GM08714 (cell line): ENCODE measurements around the gene PPP1R2.
"Not testable (repeated sequence)": the region's sequence is repeated elsewhere in the genome, so short reads cannot be mapped to it uniquely, and the experiment has no call there.

Experiments
- H3K4me3 ChIP-seq: fragments of 200-500 bp; sonication (Bioruptor generic); 2 replicates; pipeline ENCODE4 v1.5.1; 2014; ENCODE audit warnings: mild to moderate bottlenecking, low read length, inconsistent platforms
- ZNF274 ChIP-seq: IDR thresholded peaks from 2 replicates; pipeline ENCODE4 v1.6.1; 2012; ENCODE audit warnings: mild to moderate bottlenecking, low read depth, low read length

Gene PPP1R2

GRCh38 chr3:195542698-195543499 is at the start of gene PPP1R2:
PPP1R2 (minus strand) TSS chr3:195543325; CDS start chr3:195543025, 300 bp downstream.
- peak within 1 kb of the TSS; percentile 87 for H3K4me3 ChIP-seq
- no peak for TF ChIP-seq ZNF274

- no peak for TF ChIP-seq ZNF274
- no peak overlapping the region for H3K4me3 ChIP-seq
Observed at GRCh38 chr3:195591852-195592251, 48.7 kb upstream of the PPP1R2 start.

- no peak overlapping the region for H3K4me3 ChIP-seq
- TF ChIP-seq ZNF274: no peak
Observed at GRCh38 chr3:195591220-195591619, 48.1 kb upstream of the PPP1R2 start.

GRCh38 chr3:195590381-195590780 is 47.3 kb upstream of the PPP1R2 start:
- not testable (repeated sequence) for H3K4me3 ChIP-seq

- not testable (repeated sequence) for H3K4me3 ChIP-seq
Observed at GRCh38 chr3:195589796-195590195, 46.7 kb upstream of the PPP1R2 start.

GRCh38 chr3:195587824-195588223 is 44.7 kb upstream of the PPP1R2 start:
- TF ChIP-seq ZNF274: no peak
- no peak overlapping the region for H3K4me3 ChIP-seq

GRCh38 chr3:195587406-195587805 is 44.3 kb upstream of the PPP1R2 start:
- no peak overlapping the region for H3K4me3 ChIP-seq
- no peak for TF ChIP-seq ZNF274

- no peak for TF ChIP-seq ZNF274
- H3K4me3 ChIP-seq: no peak overlapping the region
Observed at GRCh38 chr3:195584543-195584870, 41.4 kb upstream of the PPP1R2 start.

- H3K4me3 ChIP-seq: no peak within 1 kb of the TSS
- TF ChIP-seq ZNF274: no peak
Observed at GRCh38 chr3:195583831-195584542, 40.9 kb upstream of the PPP1R2 start, which contains the start of gene APOD. APOD (minus strand) TSS chr3:195583940; CDS start chr3:195579461, 4,479 bp downstream.

- TF ChIP-seq ZNF274: no peak
- no peak overlapping the region for H3K4me3 ChIP-seq
Observed at GRCh38 chr3:195582947-195583346, 39.8 kb upstream of the PPP1R2 start.

GRCh38 chr3:195580744-195581443 is 37.8 kb upstream of the PPP1R2 start:
- no peak overlapping the region for H3K4me3 ChIP-seq
- no peak for TF ChIP-seq ZNF274

- no peak for TF ChIP-seq ZNF274
Observed at GRCh38 chr3:195579281-195579680, 36.2 kb upstream of the PPP1R2 start.

GRCh38 chr3:195578565-195578964 is 35.4 kb upstream of the PPP1R2 start:
- TF ChIP-seq ZNF274: no peak

More at GRCh38 chr3:195579281-195579680, 36.2 kb upstream of the PPP1R2 start:
- H3K4me3 ChIP-seq: no peak overlapping the region

GRCh38 chr3:195577645-195578177 is 34.6 kb upstream of the PPP1R2 start:
- H3K4me3 ChIP-seq: no peak overlapping the region
- TF ChIP-seq ZNF274: no peak

More at GRCh38 chr3:195578565-195578964, 35.4 kb upstream of the PPP1R2 start:
- no peak overlapping the region for H3K4me3 ChIP-seq
